K562 (cell line): Measurements from ENCODE around the gene SURF6. TPM values are rescaled to one million over a fixed set of nuclear protein-coding genes. Genes with fewer than 3 reads are reported as not detected.

ENCODE experiments used
- BHLHE40 ChIP-seq: IDR thresholded peaks from 2 replicates; pipeline ENCODE4 v1.6.1; 2011; ENCODE audit warnings: low read length, improper control_type of control experiment
- HDAC1 ChIP-seq, 2 experiments: fragments of 450-650 bp; IDR thresholded peaks; 2 replicates each; pipeline ENCODE4 v1.6.1; 2016 to 2017; ENCODE audit warnings: inconsistent platforms in 1 of 2, mild to moderate bottlenecking in 1 of 2, moderate library complexity in 1 of 2
- HNRNPK ChIP-seq: fragments of 200-400 bp; formaldehyde crosslinking; IDR thresholded peaks from one replicate; pipeline ENCODE4 v1.6.1; 2018; ENCODE audit warnings: mild to moderate bottlenecking, low read depth, low read length; ENCODE audit not compliant: poor library complexity, severe bottlenecking
- KDM5B ChIP-seq: fragments of 200-600 bp; sonication (generic); IDR thresholded peaks from 2 replicates; pipeline ENCODE4 v1.6.1; 2012; ENCODE audit warnings: low read depth, mild to moderate bottlenecking, moderate library complexity, low read length, control low read depth, inconsistent platforms; ENCODE audit not compliant: insufficient replicate concordance
- LARP7 ChIP-seq: fragments of 450-650 bp; IDR thresholded peaks from 2 replicates; pipeline ENCODE4 v1.6.1; 2016
- MECOM ChIP-seq: fragments of 250-450 bp; sonication (Bioruptor Pico); IDR thresholded peaks from 2 replicates; pipeline ENCODE4 v1.8.0; 2022; ENCODE audit warnings: inconsistent platforms
- MYC ChIP-seq, 2 experiments: fragments of 250-450 bp in 1 of 2; sonication (Bioruptor Pico) in 1 of 2; IDR thresholded peaks; 2 replicates each; pipeline versions ENCODE4 v1.5.1 to v1.6.1; 2012 to 2021; ENCODE audit warnings: low read depth in 2 of 2, borderline replicate concordance in 1 of 2, improper control_type of control experiment in 1 of 2, low read length in 1 of 2, mild to moderate bottlenecking in 1 of 2, moderate library complexity in 1 of 2
- NFATC3 ChIP-seq: fragments of 450-650 bp; IDR thresholded peaks from 2 replicates; pipeline ENCODE4 v1.6.1; 2017; ENCODE audit warnings: mild to moderate bottlenecking
- NR2C1 ChIP-seq, 2 experiments: fragments of 450-650 bp; IDR thresholded peaks; 2 replicates each; pipeline ENCODE4 v1.6.1; 2017; ENCODE audit warnings: mild to moderate bottlenecking in 2 of 2, antibody characterized with exemption in 1 of 2, inconsistent platforms in 1 of 2, missing compliant biosample characterization in 1 of 2, missing genetic modification characterization in 1 of 2
- PHF20 ChIP-seq: fragments of 450-650 bp; IDR thresholded peaks from 2 replicates; pipeline ENCODE4 v1.6.1; 2018; ENCODE audit not compliant: partially characterized antibody
- PHF8 ChIP-seq: fragments of 200-600 bp; sonication (generic); IDR thresholded peaks from 2 replicates; pipeline ENCODE4 v1.6.1; 2012; ENCODE audit warnings: mixed run types, mild to moderate bottlenecking, inconsistent platforms, low read length, moderate library complexity, borderline replicate concordance
- POLR2AphosphoS5 ChIP-seq: IDR thresholded peaks from 2 replicates; pipeline ENCODE4 v1.6.1; 2011; ENCODE audit warnings: mild to moderate bottlenecking, low read depth, low read length, moderate library complexity; ENCODE audit not compliant: control insufficient read depth, insufficient read depth
- RBFOX2 ChIP-seq: fragments of 200-400 bp; formaldehyde crosslinking; IDR thresholded peaks from 2 replicates; pipeline ENCODE4 v1.6.1; 2017; ENCODE audit warnings: low read depth, mild to moderate bottlenecking, low read length, moderate library complexity
- SIN3B ChIP-seq: fragments of 450-650 bp; IDR thresholded peaks from 2 replicates; pipeline ENCODE4 v1.6.1; 2017; ENCODE audit warnings: low read depth, mild to moderate bottlenecking, moderate library complexity
- SMARCE1 ChIP-seq: fragments of 450-650 bp; IDR thresholded peaks from 2 replicates; pipeline ENCODE4 v1.7.1; 2016; ENCODE audit warnings: mild to moderate bottlenecking
- SP1 ChIP-seq: sonication (generic); formaldehyde crosslinking; IDR thresholded peaks from 2 replicates; pipeline ENCODE4 v1.8.1; 2022; ENCODE audit warnings: mild to moderate bottlenecking, missing genetic modification reagents
- SUPT5H ChIP-seq: fragments of 450-650 bp; IDR thresholded peaks from 2 replicates; pipeline ENCODE4 v1.6.1; 2016
- ZBED1 ChIP-seq: IDR thresholded peaks from 2 replicates; pipeline ENCODE4 v1.6.1; 2014
- polyA plus RNA-seq, 8 experiments: library from polyadenylated mRNA; depleted of rRNA in 4 of 8; stranded (reverse) in 5 of 8; unstranded in 3 of 8; fragments of >200 nt; fragmentation: Nextera tagmentation in 2 of 8; fragmentation: Illumina TruSeq in 1 of 8; extraction: Ambion mirVana in 2 of 8; extraction: Trizol in 1 of 8; gene quantifications; 2 replicates each; pipeline versions ENCODE4 v1.2.1 to v1.2.3, GENCODE V29; 2011 to 2014; ENCODE audit warnings: inconsistent platforms in 1 of 8, missing spikeins in 1 of 8
- total RNA-seq, 7 experiments: library from RNA; depleted of rRNA in 6 of 7; stranded (reverse); fragments of >200 nt in 6 of 7; fragmentation: Illumina TruSeq in 2 of 7; extraction: Trizol in 2 of 7; gene quantifications; 2 replicates each; pipeline versions ENCODE4 v1.2.1 to v1.2.3, GENCODE V29; 2011 to 2021; ENCODE audit warnings: low replicate concordance in 1 of 7
- TF ChIP-seq, protein P1 (sequence below), 3 experiments: IDR thresholded peaks in 2 of 3; conservative IDR thresholded peaks in 1 of 3; 2 replicates each; pipeline ENCODE4 v1.5.1; 2011 to 2012; ENCODE audit warnings: low read length in 3 of 3, mild to moderate bottlenecking in 3 of 3, control low read depth in 2 of 3, improper control_type of control experiment in 1 of 3, inconsistent platforms in 1 of 3, low read depth in 1 of 3, mixed read lengths in 1 of 3, moderate library complexity in 1 of 3; ENCODE audit not compliant: insufficient read depth in 2 of 3
- TF ChIP-seq, protein P2 (sequence below): fragments of 200-800 bp; sonication (Bioruptor generic); IDR thresholded peaks from 2 replicates; pipeline ENCODE4 v1.6.1; 2017; ENCODE audit warnings: missing genetic modification characterization, missing compliant biosample characterization
- TF ChIP-seq, protein P3 (sequence below), 2 experiments: IDR thresholded peaks; 2 replicates each; pipeline ENCODE4 v1.6.1; 2011; ENCODE audit warnings: borderline replicate concordance in 1 of 2, control low read depth in 1 of 2, low read depth in 1 of 2, low read length in 1 of 2, mild to moderate bottlenecking in 1 of 2, mixed read lengths in 1 of 2, moderate library complexity in 1 of 2; ENCODE audit not compliant: insufficient read depth in 1 of 2, insufficient read length in 1 of 2, poor library complexity in 1 of 2, severe bottlenecking in 1 of 2; ENCODE audit errors: extremely low read depth in 1 of 2
- TF ChIP-seq, protein P4 (sequence below): sonication (generic); formaldehyde crosslinking; IDR thresholded peaks from 2 replicates; pipeline ENCODE4 v1.8.0; 2022; ENCODE audit warnings: missing genetic modification reagents, mild to moderate bottlenecking, moderate library complexity, borderline replicate concordance

The SURF6 gene
- total and polyA plus RNA-seq, 9 of the 15 experiments (the other 6 are each of a cell fraction or from before 2014, with no cell fraction given) = 1.4 to 68.3 (median 14.7) TPM

DNA sequence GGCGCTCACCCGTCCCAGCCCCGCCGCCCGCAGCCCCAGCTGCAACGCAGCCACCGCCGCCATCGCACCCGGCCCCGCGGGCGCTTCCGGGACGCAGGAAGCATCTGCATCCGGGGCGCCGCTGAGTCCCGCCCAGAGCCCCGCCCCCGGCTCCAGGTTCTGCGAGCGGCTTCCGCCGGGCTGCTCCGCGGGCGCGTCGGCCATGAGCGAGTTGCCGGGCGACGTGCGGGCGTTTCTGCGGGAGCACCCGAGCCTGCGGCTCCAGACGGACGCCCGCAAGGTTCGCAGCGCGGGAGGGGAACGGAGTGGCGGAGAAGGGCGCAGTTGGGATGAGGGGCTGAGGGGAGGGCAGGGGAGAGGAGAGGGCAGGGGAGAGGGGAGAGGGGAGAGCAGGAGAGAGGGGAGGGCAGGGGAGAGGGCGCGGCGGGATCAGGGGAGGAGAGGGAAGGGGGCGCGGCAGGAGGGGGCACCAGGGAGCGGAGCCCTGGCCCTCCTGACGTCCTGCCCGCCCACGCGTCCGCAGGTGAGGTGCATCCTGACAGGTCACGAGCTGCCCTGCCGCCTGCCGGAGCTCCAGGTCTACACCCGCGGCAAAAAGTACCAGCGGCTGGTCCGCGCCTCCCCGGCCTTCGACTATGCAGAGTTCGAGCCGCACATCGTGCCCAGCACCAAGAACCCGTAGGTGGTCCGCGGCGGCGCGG, 20.6 kb upstream of the SURF6 start, which contains the start of the genes SURF1 and SURF2 (continued):
- TF ChIP-seq, protein P1, sequence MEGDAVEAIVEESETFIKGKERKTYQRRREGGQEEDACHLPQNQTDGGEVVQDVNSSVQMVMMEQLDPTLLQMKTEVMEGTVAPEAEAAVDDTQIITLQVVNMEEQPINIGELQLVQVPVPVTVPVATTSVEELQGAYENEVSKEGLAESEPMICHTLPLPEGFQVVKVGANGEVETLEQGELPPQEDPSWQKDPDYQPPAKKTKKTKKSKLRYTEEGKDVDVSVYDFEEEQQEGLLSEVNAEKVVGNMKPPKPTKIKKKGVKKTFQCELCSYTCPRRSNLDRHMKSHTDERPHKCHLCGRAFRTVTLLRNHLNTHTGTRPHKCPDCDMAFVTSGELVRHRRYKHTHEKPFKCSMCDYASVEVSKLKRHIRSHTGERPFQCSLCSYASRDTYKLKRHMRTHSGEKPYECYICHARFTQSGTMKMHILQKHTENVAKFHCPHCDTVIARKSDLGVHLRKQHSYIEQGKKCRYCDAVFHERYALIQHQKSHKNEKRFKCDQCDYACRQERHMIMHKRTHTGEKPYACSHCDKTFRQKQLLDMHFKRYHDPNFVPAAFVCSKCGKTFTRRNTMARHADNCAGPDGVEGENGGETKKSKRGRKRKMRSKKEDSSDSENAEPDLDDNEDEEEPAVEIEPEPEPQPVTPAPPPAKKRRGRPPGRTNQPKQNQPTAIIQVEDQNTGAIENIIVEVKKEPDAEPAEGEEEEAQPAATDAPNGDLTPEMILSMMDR (IDR thresholded peaks at IDR 0.05 in 2 of 3, conservative IDR thresholded peaks at IDR 0.05 in 1 of 3; ENCODE audit: insufficient read depth in 2 of 3, low read depth in 1 of 3, low read length in 3 of 3) = peak in 2 of 3 experiments; percentile 21 to 43; a peak in 3 of 6 replicates
- TF ChIP-seq PHF8 = peak; percentile 76; the same call in 1 of the 2 replicates
- TF ChIP-seq SIN3B = peak; percentile 88
- no peak for TF ChIP-seq SMARCE1
- TF ChIP-seq POLR2AphosphoS5 = peak; percentile 66; the same call in 1 of the 2 replicates
- TF ChIP-seq MYC (IDR thresholded peaks at IDR 0.05; ENCODE audit: low read depth, low read length) = peak; percentile 79
- no peak for TF ChIP-seq MYC (CRISPR knock-in tag; IDR thresholded peaks at IDR 0.05; ENCODE audit: borderline replicate concordance, low read depth)
- TF ChIP-seq, protein P2, sequence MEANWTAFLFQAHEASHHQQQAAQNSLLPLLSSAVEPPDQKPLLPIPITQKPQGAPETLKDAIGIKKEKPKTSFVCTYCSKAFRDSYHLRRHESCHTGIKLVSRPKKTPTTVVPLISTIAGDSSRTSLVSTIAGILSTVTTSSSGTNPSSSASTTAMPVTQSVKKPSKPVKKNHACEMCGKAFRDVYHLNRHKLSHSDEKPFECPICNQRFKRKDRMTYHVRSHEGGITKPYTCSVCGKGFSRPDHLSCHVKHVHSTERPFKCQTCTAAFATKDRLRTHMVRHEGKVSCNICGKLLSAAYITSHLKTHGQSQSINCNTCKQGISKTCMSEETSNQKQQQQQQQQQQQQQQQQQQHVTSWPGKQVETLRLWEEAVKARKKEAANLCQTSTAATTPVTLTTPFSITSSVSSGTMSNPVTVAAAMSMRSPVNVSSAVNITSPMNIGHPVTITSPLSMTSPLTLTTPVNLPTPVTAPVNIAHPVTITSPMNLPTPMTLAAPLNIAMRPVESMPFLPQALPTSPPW = peak; percentile 72
- TF ChIP-seq RBFOX2 = peak; percentile 84
- peak; percentile 84 for TF ChIP-seq SUPT5H
- peak; percentile 36; the same call in 1 of the 2 replicates for TF ChIP-seq BHLHE40
- TF ChIP-seq NFATC3 = no peak
- peak; percentile 53; the same call in 1 of the 2 replicates for TF ChIP-seq SP1 (CRISPR knock-in tag)
- peak; percentile 89 for TF ChIP-seq HNRNPK
- TF ChIP-seq MECOM (CRISPR knock-in tag) = no peak
- TF ChIP-seq HDAC1 (IDR thresholded peaks at IDR 0.05) = peak in 1 of 2 experiments; percentile 97; a peak in 3 of 4 replicates
- peak; percentile 40; the same call in 1 of the 2 replicates for TF ChIP-seq LARP7
- peak; percentile 93 for TF ChIP-seq NR2C1 (IDR thresholded peaks at IDR 0.05)
- TF ChIP-seq NR2C1 (tag; IDR thresholded peaks at IDR 0.05) = peak; percentile 93
- TF ChIP-seq, protein P3, sequence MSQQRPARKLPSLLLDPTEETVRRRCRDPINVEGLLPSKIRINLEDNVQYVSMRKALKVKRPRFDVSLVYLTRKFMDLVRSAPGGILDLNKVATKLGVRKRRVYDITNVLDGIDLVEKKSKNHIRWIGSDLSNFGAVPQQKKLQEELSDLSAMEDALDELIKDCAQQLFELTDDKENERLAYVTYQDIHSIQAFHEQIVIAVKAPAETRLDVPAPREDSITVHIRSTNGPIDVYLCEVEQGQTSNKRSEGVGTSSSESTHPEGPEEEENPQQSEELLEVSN (IDR thresholded peaks at IDR 0.05; ENCODE audit: borderline replicate concordance in 1 of 2, extremely low read depth in 1 of 2, insufficient read depth in 1 of 2, insufficient read length in 1 of 2, low read depth in 1 of 2, low read length in 1 of 2, poor library complexity in 1 of 2, severe bottlenecking in 1 of 2) = peak in 1 of 2 experiments; percentile 52
- TF ChIP-seq, protein P4, sequence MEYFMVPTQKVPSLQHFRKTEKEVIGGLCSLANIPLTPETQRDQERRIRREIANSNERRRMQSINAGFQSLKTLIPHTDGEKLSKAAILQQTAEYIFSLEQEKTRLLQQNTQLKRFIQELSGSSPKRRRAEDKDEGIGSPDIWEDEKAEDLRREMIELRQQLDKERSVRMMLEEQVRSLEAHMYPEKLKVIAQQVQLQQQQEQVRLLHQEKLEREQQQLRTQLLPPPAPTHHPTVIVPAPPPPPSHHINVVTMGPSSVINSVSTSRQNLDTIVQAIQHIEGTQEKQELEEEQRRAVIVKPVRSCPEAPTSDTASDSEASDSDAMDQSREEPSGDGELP (CRISPR knock-in tag) = peak; percentile 40
- TF ChIP-seq PHF20 = peak; percentile 77
- peak; percentile 70 for TF ChIP-seq KDM5B
- no peak for TF ChIP-seq ZBED1
